Testis (tissue), 3 donors: ENCODE data around the gene ZC3HAV1. TPM values are rescaled to one million over a fixed set of nuclear protein-coding genes. Genes with fewer than 3 reads are reported as not detected.
"Not testable (repeated sequence)": the region's sequence is repeated elsewhere in the genome, so short reads cannot be mapped to it uniquely, and the experiment has no call there.

Source experiments
- DNase-seq: peaks from one replicate; pipeline ENCODE4 v3.0.0-alpha.2; 2019
- H3K27ac ChIP-seq, 2 donors: fragments of 200-600 bp; sonication (generic); one replicate each; pipeline ENCODE4 v1.5.1; 2019
- H3K27me3 ChIP-seq: fragments of 200-600 bp; sonication (generic); one replicate; pipeline ENCODE4 v1.5.1; 2019
- H3K36me3 ChIP-seq: fragments of 200-600 bp; sonication (generic); one replicate; pipeline ENCODE4 v1.5.1; 2017; ENCODE audit warnings: low read depth; ENCODE audit errors: missing control alignments
- H3K4me1 ChIP-seq: fragments of 200-600 bp; sonication (generic); one replicate; pipeline ENCODE4 v1.5.1; 2019
- H3K4me3 ChIP-seq, 2 donors: fragments of 200-600 bp; sonication (generic); one replicate each; pipeline ENCODE4 v1.5.1; 2017 to 2019
- H3K9me3 ChIP-seq: fragments of 200-600 bp; sonication (generic); one replicate; pipeline ENCODE4 v1.5.1; 2017
- CTCF ChIP-seq, 3 experiments: fragments of 450-650 bp in 2 of 3; fragments of 200-600 bp in 1 of 3; sonication (generic) in 1 of 3; IDR thresholded peaks; one replicate each; pipeline ENCODE4 v1.5.1; 2016 to 2019; ENCODE audit warnings: antibody characterized with exemption in 3 of 3, mild to moderate bottlenecking in 2 of 3, moderate library complexity in 1 of 3
- POLR2A ChIP-seq: fragments of 450-650 bp; IDR thresholded peaks from one replicate; pipeline ENCODE4 v1.6.1; 2017; ENCODE audit warnings: antibody characterized with exemption, mild to moderate bottlenecking, moderate library complexity
- WGBS, 2 donors: methylation state at CpG; one replicate each; pipeline ENCODE4 v1.1.5; 2018; 5-methylcytosine and 5-hydroxymethylcytosine counted together
- intact Hi-C: fragments of 100-400 bp; cut with DNase I; formaldehyde crosslinking; loops from one replicate; pipeline ENCODE4 v1.15.1; 2023; ENCODE audit warnings: low total_unique reads
- polyA plus RNA-seq: library from polyadenylated mRNA; stranded (reverse); fragments of 350-450 nt; fragmentation: Illumina TruSeq; extraction: RNeasy Lipid Tissue Mini Kit (QIAGEN cat#74804); gene quantifications from one replicate; pipeline ENCODE4 v1.2.3, GENCODE V29; 2014; ENCODE audit warnings: low read depth, low replicate concordance; ENCODE audit not compliant: insufficient read depth
- total RNA-seq, 2 donors: library from RNA; depleted of rRNA; stranded (reverse); fragments of >200 nt; gene quantifications; one replicate each; pipeline ENCODE4 v1.2.3, GENCODE V29; 2016

Gene ZC3HAV1
- total and polyA plus RNA-seq, 3 donors from 2014 or later, result 13.1 to 38.7 (median 32.8) TPM

DNA sequence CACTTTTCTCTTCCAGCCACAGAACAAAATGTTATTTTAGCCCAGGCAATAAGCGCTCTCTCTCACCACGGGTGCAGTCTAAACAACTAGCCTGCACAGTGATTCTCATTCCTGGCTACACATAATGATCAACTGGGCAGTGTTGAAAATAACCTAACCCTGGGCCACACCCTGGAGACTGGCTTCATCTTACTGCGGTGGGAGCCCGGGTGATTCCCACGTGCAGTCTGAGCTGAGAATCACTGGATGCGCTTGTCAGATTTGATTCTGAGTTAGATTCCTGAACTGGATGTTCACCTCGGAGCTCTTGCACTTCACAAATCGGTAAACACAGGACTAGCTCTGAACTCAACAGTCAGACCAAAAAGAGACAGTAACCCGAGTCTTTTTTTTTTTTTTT lies 14.9 kb downstream of the ZC3HAV1 start:
- TF ChIP-seq POLR2A, result no peak
- TF ChIP-seq CTCF (IDR thresholded peaks at IDR 0.05), result no peak
- H3K27ac ChIP-seq, result peak overlapping the region; percentile 66 to 71
- no peaks in the 10 kb centered on the region for H3K9me3 ChIP-seq
- intact Hi-C loops, result no loop called here
- no peaks in the 10 kb centered on the region for H3K27me3 ChIP-seq
- H3K36me3 ChIP-seq, result no peaks in the 10 kb centered on the region
- peak; percentile 50 for DNase-seq
- no peak overlapping the region for H3K4me3 ChIP-seq
- 27 to 38% methylated on average over 9 of the region's 9 CpGs for WGBS, 2 donors
- peaks cover 55% of the 10 kb centered on the region for H3K4me1 ChIP-seq

DNA sequence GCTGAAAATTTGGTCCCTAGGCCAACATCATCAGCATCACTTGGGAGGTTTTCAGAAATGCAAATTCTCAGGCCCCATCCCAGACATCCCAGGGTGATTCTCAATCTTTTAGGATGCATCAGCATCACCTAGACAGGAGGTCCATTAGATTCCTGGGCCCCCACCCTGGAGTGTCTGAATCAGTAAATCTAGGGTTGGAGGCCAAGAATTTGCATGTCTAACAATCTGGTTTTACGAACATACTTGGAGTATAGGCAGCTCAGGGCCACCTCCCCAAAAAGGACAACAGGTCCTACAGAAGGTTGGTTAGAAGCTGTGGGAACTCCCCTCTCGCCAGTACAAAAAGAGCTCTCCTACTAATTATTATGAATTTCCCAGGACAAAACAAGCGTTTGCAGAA lies 15.5 kb downstream of the ZC3HAV1 start:
- Histone ChIP-seq H3K27me3 (no peaks in the 10 kb centered on the region), H3K27ac (peak overlapping the region; percentile 10 to 71), H3K9me3 (no peaks in the 10 kb centered on the region), H3K4me1 (peaks cover 50% of the 10 kb centered on the region), H3K36me3 (no peaks in the 10 kb centered on the region), H3K4me3 (no peak overlapping the region)
- intact Hi-C loops, result no loop called here
- 36 to 38% methylated on average over 3 of the region's 3 CpGs for WGBS, 2 donors
- TF ChIP-seq POLR2A, result no peak
- no peak for TF ChIP-seq CTCF (IDR thresholded peaks at IDR 0.05)
- no peak for DNase-seq

GRCh38 chr7:139093512-139093911 lies 16.0 kb downstream of the ZC3HAV1 start:
- intact Hi-C loops, H3K9me3 ChIP-seq, H3K36me3 ChIP-seq, H3K4me3 ChIP-seq, H3K27me3 ChIP-seq, DNase-seq: not testable (repeated sequence)
- peaks cover 47% of the 10 kb centered on the region for H3K4me1 ChIP-seq
- WGBS, 2 donors, result 90 to 94% methylated on average over 10 of the region's 10 CpGs
- peak overlapping the region; percentile 10 to 71 for H3K27ac ChIP-seq

- WGBS, 2 donors, result 38 to 50% methylated on average over 9 of the region's 9 CpGs
- peak overlapping the region; percentile 73 to 81 for H3K27ac ChIP-seq
These were observed 17.3 kb downstream of the ZC3HAV1 start for GRCh38 chr7:139092090-139092796.

DNA sequence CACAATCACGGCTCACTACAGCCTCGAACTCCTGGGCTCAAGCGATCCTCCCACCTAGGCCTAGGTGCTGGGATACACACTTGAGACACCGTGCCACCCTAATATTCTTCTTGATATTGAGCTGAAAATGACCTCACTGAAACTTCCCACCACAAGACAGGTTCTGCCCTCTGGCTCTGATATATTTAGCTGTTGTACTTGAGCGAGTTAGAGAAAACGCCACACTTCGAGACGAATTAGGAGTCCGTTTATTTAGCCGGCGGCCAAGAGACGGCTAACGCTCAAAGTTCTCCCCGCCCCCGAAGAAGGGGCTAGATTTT lies 17.9 kb downstream of the ZC3HAV1 start:
- intact Hi-C loops, result no loop called here
- peak overlapping the region; percentile 73 to 81 for H3K27ac ChIP-seq
- H3K4me1 ChIP-seq, result peaks cover 47% of the 10 kb centered on the region
- no peak for DNase-seq
- no peaks in the 10 kb centered on the region for H3K9me3 ChIP-seq
- peak overlapping the region in 1 of 2 donors; percentile 43 for H3K4me3 ChIP-seq
- TF ChIP-seq POLR2A (no peak), CTCF (IDR thresholded peaks at IDR 0.05) (no peak)
- 54% methylated on average over 15 of the region's 15 CpGs for WGBS, 2 donors
- no peaks in the 10 kb centered on the region for H3K36me3 ChIP-seq
- no peaks in the 10 kb centered on the region for H3K27me3 ChIP-seq

More at GRCh38 chr7:139092090-139092796, 17.3 kb downstream of the ZC3HAV1 start:
- no peak for TF ChIP-seq CTCF (IDR thresholded peaks at IDR 0.05)
- Histone ChIP-seq H3K4me3 (peak overlapping the region in 1 of 2 donors; percentile 43), H3K27me3 (no peaks in the 10 kb centered on the region), H3K4me1 (peaks cover 47% of the 10 kb centered on the region), H3K36me3 (no peaks in the 10 kb centered on the region), H3K9me3 (no peaks in the 10 kb centered on the region)
- DNase-seq, result no peak
- intact Hi-C loops, result no loop called here
